ENCODE measurements around the gene DNAJC15.

GRCh38 chr13:43102304-43102703 is 78.9 kb downstream of the DNAJC15 start:
- TF ChIP-seq CTCF (IDR thresholded peaks at IDR 0.05), result no peak
- TF ChIP-seq POLR2AphosphoS5 (IDR thresholded peaks at IDR 0.05), result no peak
- no peak for TF ChIP-seq EP300 (IDR thresholded peaks at IDR 0.05)
